Regular cardiac myocyte (primary cell): ENCODE data around the gene MINDY2. TPM values are rescaled to one million over a fixed set of nuclear protein-coding genes. Genes with fewer than 3 reads are reported as not detected.

ENCODE experiments used
- total RNA-seq: library from RNA; depleted of rRNA; stranded (reverse); fragments of >200 nt; gene quantifications from 2 replicates; pipeline ENCODE4 v1.2.3, GENCODE V29; 2014

Gene MINDY2
- 22.4 and 34.1 TPM in 2 replicates for total RNA-seq

GRCh38 chr15:58770857-58771620, at the start of gene MINDY2:
Gene MINDY2, plus strand, starts transcription at chr15:58771302. Its CDS starts 94 bp downstream, at chr15:58771396.

GRCh38 chr15:58749532-58750337, 21.4 kb upstream of the MINDY2 start, which contains the start of gene ADAM10:
Gene ADAM10, minus strand, starts transcription at chr15:58749707. Its CDS starts 173 bp downstream, at chr15:58749534.

Other genes with a start within 250 kb of the MINDY2 start
- 141 and 183 TPM in 2 replicates for gene ADAM10, start 21.6 kb upstream of the MINDY2 start, total RNA-seq
- gene SLTM, start 162.4 kb downstream of the MINDY2 start, total RNA-seq, result 47.1 and 65.9 TPM in 2 replicates
- 10.5 and 16.1 TPM in 2 replicates for gene RNF111, start 216.4 kb downstream of the MINDY2 start, total RNA-seq